K562 (cell line): ENCODE measurements around the gene UBA1. TPM values are rescaled to one million over a fixed set of nuclear protein-coding genes. Genes with fewer than 3 reads are reported as not detected.

ENCODE experiments used
- BCLAF1 ChIP-seq, 2 experiments: fragments of 450-650 bp in 1 of 2; IDR thresholded peaks; 2 replicates each; pipeline ENCODE4 v1.6.1; 2011 to 2017; ENCODE audit warnings: low read depth in 2 of 2, antibody characterized with exemption in 1 of 2, borderline replicate concordance in 1 of 2, low read length in 1 of 2, mild to moderate bottlenecking in 1 of 2, mixed read lengths in 1 of 2; ENCODE audit not compliant: control insufficient read depth in 1 of 2
- ELF1 ChIP-seq: fragments of 200-800 bp; sonication (Bioruptor generic); IDR thresholded peaks from 2 replicates; pipeline ENCODE4 v1.6.1; 2016; ENCODE audit warnings: missing genetic modification characterization, missing compliant biosample characterization
- ELK1 ChIP-seq: sonication (generic); formaldehyde crosslinking; IDR thresholded peaks from 2 replicates; pipeline ENCODE4 v1.8.1; 2022; ENCODE audit warnings: missing genetic modification reagents
- ETS1 ChIP-seq: conservative IDR thresholded peaks from 2 replicates; pipeline ENCODE4 v1.6.1; 2011; ENCODE audit warnings: low read depth, mild to moderate bottlenecking, low read length; ENCODE audit not compliant: control insufficient read depth
- ETV5 ChIP-seq: sonication (generic); formaldehyde crosslinking; IDR thresholded peaks from 2 replicates; pipeline ENCODE4 v1.4.0; 2020; ENCODE audit warnings: low read depth, mild to moderate bottlenecking, missing genetic modification reagents
- KDM5B ChIP-seq: fragments of 200-600 bp; sonication (generic); IDR thresholded peaks from 2 replicates; pipeline ENCODE4 v1.6.1; 2012; ENCODE audit warnings: low read depth, mild to moderate bottlenecking, moderate library complexity, low read length, control low read depth, inconsistent platforms; ENCODE audit not compliant: insufficient replicate concordance
- MEIS2 ChIP-seq: fragments of 450-650 bp; IDR thresholded peaks from 2 replicates; pipeline ENCODE4 v1.6.1; 2014; ENCODE audit warnings: mild to moderate bottlenecking; ENCODE audit not compliant: partially characterized antibody
- MXI1 ChIP-seq: IDR thresholded peaks from 2 replicates; pipeline ENCODE4 v1.6.1; 2011; ENCODE audit warnings: low read depth, mild to moderate bottlenecking, improper control_type of control experiment, low read length
- NFYB ChIP-seq: IDR thresholded peaks from 2 replicates; pipeline ENCODE4 v1.6.1; 2011; ENCODE audit warnings: mild to moderate bottlenecking, moderate library complexity; ENCODE audit not compliant: insufficient read length; ENCODE audit errors: extremely low read depth
- POLR2B ChIP-seq: fragments of 450-650 bp; IDR thresholded peaks from 2 replicates; pipeline ENCODE4 v1.6.1; 2018; ENCODE audit warnings: low read depth; ENCODE audit not compliant: partially characterized antibody
- RBM14 ChIP-seq: fragments of 200-400 bp; formaldehyde crosslinking; IDR thresholded peaks from 2 replicates; pipeline ENCODE4 v1.6.1; 2018; ENCODE audit warnings: low read depth, mild to moderate bottlenecking, low read length, moderate library complexity, borderline replicate concordance; ENCODE audit not compliant: insufficient read depth
- ZBTB1 ChIP-seq: sonication (generic); formaldehyde crosslinking; IDR thresholded peaks from 2 replicates; pipeline ENCODE4 v1.8.1; 2023; ENCODE audit warnings: missing genetic modification reagents, low read depth, mild to moderate bottlenecking, borderline replicate concordance
- ZBTB2 ChIP-seq: fragments of 450-650 bp; IDR thresholded peaks from 2 replicates; pipeline ENCODE4 v1.6.1; 2016; ENCODE audit warnings: antibody characterized with exemption
- ZMIZ1 ChIP-seq, 2 experiments: fragments of 150-350 bp in 1 of 2; IDR thresholded peaks; 2 replicates each; pipeline ENCODE4 v1.6.1; 2012 to 2016; ENCODE audit warnings: low read depth in 2 of 2, low read length in 2 of 2, mild to moderate bottlenecking in 1 of 2, moderate library complexity in 1 of 2
- polyA plus RNA-seq, 8 experiments: library from polyadenylated mRNA; depleted of rRNA in 4 of 8; stranded (reverse) in 5 of 8; unstranded in 3 of 8; fragments of >200 nt; fragmentation: Nextera tagmentation in 2 of 8; fragmentation: Illumina TruSeq in 1 of 8; extraction: Ambion mirVana in 2 of 8; extraction: Trizol in 1 of 8; gene quantifications; 2 replicates each; pipeline versions ENCODE4 v1.2.1 to v1.2.3, GENCODE V29; 2011 to 2014; ENCODE audit warnings: inconsistent platforms in 1 of 8, missing spikeins in 1 of 8
- total RNA-seq, 7 experiments: library from RNA; depleted of rRNA in 6 of 7; stranded (reverse); fragments of >200 nt in 6 of 7; fragmentation: Illumina TruSeq in 2 of 7; extraction: Trizol in 2 of 7; gene quantifications; 2 replicates each; pipeline versions ENCODE4 v1.2.1 to v1.2.3, GENCODE V29; 2011 to 2021; ENCODE audit warnings: low replicate concordance in 1 of 7

The UBA1 gene
- total and polyA plus RNA-seq, 9 of the 15 experiments (the other 6 are each of a cell fraction or from before 2014, with no cell fraction given): 32.0 to 174 (median 93.6) TPM

GRCh38 chrX:47218920-47219815 is 25.5 kb downstream of the UBA1 start (continued):
- TF ChIP-seq NFYB: no peak
- no peak for TF ChIP-seq ELF1
- no peak for TF ChIP-seq ZBTB1
- peak; percentile 66 for TF ChIP-seq KDM5B
- TF ChIP-seq ZBTB2: no peak
- TF ChIP-seq ELK1: no peak
- TF ChIP-seq ETS1: 0 out of 2 replicates have a peak, but pooled peaks have one; percentile 7
- no peak for TF ChIP-seq BCLAF1 (IDR thresholded peaks at IDR 0.05; ENCODE audit: borderline replicate concordance in 1 of 2, control insufficient read depth in 1 of 2, low read depth in 2 of 2, low read length in 1 of 2)
- TF ChIP-seq ETV5 (CRISPR knock-in tag): no peak
- TF ChIP-seq RBM14: no peak
- TF ChIP-seq ZMIZ1 (IDR thresholded peaks at IDR 0.05; ENCODE audit: low read depth in 2 of 2, low read length in 2 of 2): no peak
- no peak for TF ChIP-seq MEIS2
- TF ChIP-seq MXI1: no peak
- TF ChIP-seq POLR2B: peak; percentile 28
